B cell (primary cell): ENCODE data around the gene FMNL1. TPM values are rescaled to one million over a fixed set of nuclear protein-coding genes. Genes with fewer than 3 reads are reported as not detected.

Source experiments
- ATAC-seq: fragments of 200-7000 bp; cut with Tn5 transposase; one replicate; pipeline ENCODE4 v1.10.0; 2021; ENCODE audit warnings: low read depth, mild to moderate bottlenecking, moderate number of reproducible peaks, moderate library complexity
- CTCF ChIA-PET: fragments of 350-600 bp; sonication (Branson Sonifier 250); formaldehyde crosslinking; loops from one replicate; lab custom pipeline; 2021; ENCODE audit warnings: antibody characterized with exemption, inconsistent platforms; lab: Charles Lee
- POLR2A ChIA-PET: fragments of 350-600 bp; sonication (Branson Sonifier 250); formaldehyde crosslinking; loops from one replicate; lab custom pipeline; 2021; ENCODE audit warnings: antibody characterized with exemption; lab: Charles Lee
- DNase-seq: peaks from one replicate; pipeline ENCODE4 v3.0.0; 2013
- H2AFZ ChIP-seq: 2 replicates; pipeline ENCODE4 v1.6.1; 2012; ENCODE audit warnings: mild to moderate bottlenecking, low read depth, low read length; ENCODE audit not compliant: insufficient read depth, poor library complexity, severe bottlenecking
- H3K27ac ChIP-seq, 2 donors: 1 replicate in 1 of 2; 2 replicates in 1 of 2; pipeline ENCODE4 v1.5.1; 2012 to 2013; ENCODE audit warnings: low read length in 2 of 2, mild to moderate bottlenecking in 2 of 2, moderate library complexity in 1 of 2
- H3K27me3 ChIP-seq, 4 experiments: fragments of 200-600 bp in 1 of 4; sonication (generic) in 1 of 4; replicated peaks in 1 of 4; 1 replicate in 2 of 4; 2 replicates in 2 of 4; pipeline versions ENCODE4 v1.6.1 to v1.7.0; 2013 to 2016; ENCODE audit warnings: low read length in 3 of 4, mild to moderate bottlenecking in 2 of 4, mixed read lengths in 1 of 4, moderate library complexity in 1 of 4; ENCODE audit not compliant: insufficient read depth in 4 of 4, control insufficient read depth in 3 of 4; ENCODE audit errors: control extremely low read depth in 1 of 4
- H3K36me3 ChIP-seq, 2 experiments: replicated peaks in 1 of 2; 1 replicate in 1 of 2; 2 replicates in 1 of 2; pipeline versions ENCODE4 v1.6.1 to v1.7.1; 2013; ENCODE audit warnings: low read length in 1 of 2; ENCODE audit not compliant: insufficient read depth in 2 of 2, control insufficient read depth in 1 of 2; ENCODE audit errors: control extremely low read depth in 1 of 2, extremely low read depth in 1 of 2
- H3K4me1 ChIP-seq, 2 donors: fragments of 200-600 bp in 1 of 2; sonication (generic) in 1 of 2; 1 replicate in 1 of 2; 2 replicates in 1 of 2; pipeline versions ENCODE4 v1.5.1 to v1.6.1; 2013 to 2017; ENCODE audit warnings: low read length in 2 of 2; ENCODE audit not compliant: control insufficient read depth in 2 of 2, insufficient read depth in 2 of 2
- H3K4me2 ChIP-seq: replicated peaks from 2 replicates; pipeline ENCODE3; 2012; ENCODE audit warnings: mild to moderate bottlenecking, low read depth, low read length; ENCODE audit not compliant: poor library complexity, severe bottlenecking
- H3K4me3 ChIP-seq, 5 experiments: fragments of 200-600 bp in 1 of 5; sonication (generic) in 1 of 5; 1 replicate in 3 of 5; 2 replicates in 2 of 5; pipeline versions ENCODE4 v1.5.1 to v1.7.0; 2011 to 2016; ENCODE audit warnings: low read length in 4 of 5, mild to moderate bottlenecking in 4 of 5, low read depth in 2 of 5, control low read depth in 1 of 5, moderate library complexity in 1 of 5; ENCODE audit not compliant: insufficient read depth in 1 of 5; ENCODE audit errors: control extremely low read depth in 1 of 5, extremely low read depth in 1 of 5
- H3K79me2 ChIP-seq: fragments of 200-600 bp; sonication (generic); one replicate; pipeline ENCODE4 v1.6.0; 2016; ENCODE audit warnings: low read length; ENCODE audit not compliant: control insufficient read depth, insufficient read depth
- H3K9ac ChIP-seq: fragments of 200-600 bp; sonication (generic); 2 replicates; pipeline ENCODE4 v1.6.1; 2017; ENCODE audit warnings: mild to moderate bottlenecking, low read length, moderate library complexity
- H3K9me3 ChIP-seq, 3 donors: one replicate each; pipeline versions ENCODE4 v1.6.1 to v1.7.1; 2013; ENCODE audit warnings: low read length in 2 of 3; ENCODE audit not compliant: control insufficient read depth in 2 of 3, insufficient read depth in 1 of 3; ENCODE audit errors: control extremely low read depth in 1 of 3
- H4K20me1 ChIP-seq: 2 replicates; pipeline ENCODE4 v1.6.0; 2012; ENCODE audit warnings: mild to moderate bottlenecking, low read length; ENCODE audit not compliant: insufficient read depth, control insufficient read depth, poor library complexity, severe bottlenecking
- H3K27ac Mint-ChIP-seq: one replicate; pipeline ENCODE4 v1.8.0; 2021; ENCODE audit warnings: mixed read lengths
- H3K27me3 Mint-ChIP-seq: one replicate; pipeline ENCODE4 v1.8.0; 2021; ENCODE audit warnings: mixed read lengths
- H3K4me1 Mint-ChIP-seq: one replicate; pipeline ENCODE4 v1.8.0; 2021; ENCODE audit warnings: mixed read lengths
- H3K4me3 Mint-ChIP-seq: one replicate; pipeline ENCODE4 v1.8.0; 2021; ENCODE audit warnings: mixed read lengths
- H3K9me3 Mint-ChIP-seq: one replicate; pipeline ENCODE4 v1.8.0; 2022; ENCODE audit warnings: mixed read lengths; ENCODE audit not compliant: insufficient read depth
- EZH2 ChIP-seq: IDR thresholded peaks from 2 replicates; pipeline ENCODE4 v1.6.1; 2012; ENCODE audit warnings: borderline replicate concordance, low read depth, mild to moderate bottlenecking, moderate library complexity, low read length; ENCODE audit not compliant: insufficient read depth, poor library complexity, severe bottlenecking
- WGBS: methylation state at CpG from one replicate; pipeline ENCODE4 v1.1.5; 2013; ENCODE audit warnings: missing lambda C conversion rate; ENCODE audit not compliant: insufficient coverage; 5-methylcytosine and 5-hydroxymethylcytosine counted together
- intact Hi-C: fragments of 100-400 bp; cut with micrococcal nuclease; formaldehyde crosslinking; loops from one replicate; pipeline ENCODE4 v1.10.0; 2022
- polyA plus RNA-seq: library from polyadenylated mRNA; depleted of rRNA; stranded (reverse); fragments of >200 nt; gene quantifications from 2 replicates; pipeline ENCODE4 v1.2.3, GENCODE V29; 2012
- total RNA-seq, 2 donors: library from RNA; stranded (reverse); fragments of 120-200 nt in 1 of 2; gene quantifications; 1 replicate in 1 of 2; 2 replicates in 1 of 2; pipeline versions ENCODE4 v1.2.3 to v1.2.4, GENCODE V29; 2013 to 2022
- TF ChIP-seq, protein P1 (sequence below): fragments of 200-600 bp; IDR thresholded peaks from one replicate; pipeline ENCODE4 v1.8.0; 2022; ENCODE audit warnings: antibody characterized with exemption, mild to moderate bottlenecking

The FMNL1 gene
- total and polyA plus RNA-seq, 2 donors (not counting 1 experiment from before 2014, with no cell fraction given), result 386 to 663 TPM

DNA sequence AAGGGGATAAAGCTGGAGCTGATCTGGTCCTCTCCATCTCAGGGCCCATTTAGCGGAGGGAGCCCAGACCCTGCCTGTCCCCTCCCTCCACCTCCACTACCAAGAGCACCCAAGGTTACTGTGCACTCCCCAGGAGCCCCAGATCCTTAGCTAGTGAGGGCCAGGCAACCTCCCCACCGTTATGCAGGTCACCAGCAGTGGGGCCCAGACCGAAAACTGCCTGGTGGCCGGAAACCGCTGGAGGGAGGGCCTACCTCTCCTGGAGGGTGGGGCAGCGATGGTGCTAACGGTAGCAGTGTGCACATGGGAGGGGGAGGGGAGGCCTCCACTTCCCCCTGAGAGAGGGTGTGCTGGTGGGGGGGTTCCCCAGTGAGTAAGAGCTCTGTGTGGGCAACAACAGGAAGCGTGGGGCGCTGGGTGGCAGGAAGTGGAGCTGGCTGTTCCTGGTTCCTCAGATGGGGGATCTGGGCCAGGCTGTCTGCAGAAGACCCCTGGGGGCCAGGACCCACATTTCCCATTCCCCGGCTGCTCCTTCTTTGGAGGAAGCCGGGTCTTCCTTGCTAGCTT, 4.4 kb downstream of the FMNL1 start:
- H4K20me1 ChIP-seq, result peaks cover 8% of the 10 kb centered on the region
- no peak for TF ChIP-seq EZH2
- TF ChIP-seq, protein P1, sequence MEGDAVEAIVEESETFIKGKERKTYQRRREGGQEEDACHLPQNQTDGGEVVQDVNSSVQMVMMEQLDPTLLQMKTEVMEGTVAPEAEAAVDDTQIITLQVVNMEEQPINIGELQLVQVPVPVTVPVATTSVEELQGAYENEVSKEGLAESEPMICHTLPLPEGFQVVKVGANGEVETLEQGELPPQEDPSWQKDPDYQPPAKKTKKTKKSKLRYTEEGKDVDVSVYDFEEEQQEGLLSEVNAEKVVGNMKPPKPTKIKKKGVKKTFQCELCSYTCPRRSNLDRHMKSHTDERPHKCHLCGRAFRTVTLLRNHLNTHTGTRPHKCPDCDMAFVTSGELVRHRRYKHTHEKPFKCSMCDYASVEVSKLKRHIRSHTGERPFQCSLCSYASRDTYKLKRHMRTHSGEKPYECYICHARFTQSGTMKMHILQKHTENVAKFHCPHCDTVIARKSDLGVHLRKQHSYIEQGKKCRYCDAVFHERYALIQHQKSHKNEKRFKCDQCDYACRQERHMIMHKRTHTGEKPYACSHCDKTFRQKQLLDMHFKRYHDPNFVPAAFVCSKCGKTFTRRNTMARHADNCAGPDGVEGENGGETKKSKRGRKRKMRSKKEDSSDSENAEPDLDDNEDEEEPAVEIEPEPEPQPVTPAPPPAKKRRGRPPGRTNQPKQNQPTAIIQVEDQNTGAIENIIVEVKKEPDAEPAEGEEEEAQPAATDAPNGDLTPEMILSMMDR, result no peak
- Mint-ChIP-seq H3K27ac (peak overlapping the region; percentile 99), H3K4me1 (peaks cover 77% of the 10 kb centered on the region), H3K9me3 (no peaks in the 10 kb centered on the region), H3K4me3 (peak overlapping the region; percentile 100), H3K27me3 (no peaks in the 10 kb centered on the region)
- peak overlapping the region; percentile 99 to 100 for H3K27ac ChIP-seq
- H3K27me3 ChIP-seq, result no peaks in the 10 kb centered on the region
- ChIA-PET CTCF (interaction anchor here (0.7 to 15.7 kb wide), 14 partner anchors 10 to 186 kb away, joined by 3 to 737 read pairs (median 4); partner anchors contain the start of genes ACBD4, HEXIM1 and MAP3K14), POLR2A (interaction anchor here (0.6 to 3.0 kb wide), 14 partner anchors 8 to 327 kb away, joined by 3 to 51 read pairs (median 4); partner anchors contain the start of genes ACBD4, EFTUD2, HEXIM1 and HEXIM2)
- ATAC-seq (peak; percentile 64), DNase-seq (peak; percentile 95)
- no peaks in the 10 kb centered on the region for H3K9me3 ChIP-seq
- H3K79me2 ChIP-seq, result peaks cover 92% of the 10 kb centered on the region
- intact Hi-C loops, result loop anchor here (1.0 kb wide), 1 partner anchor 9 kb away; no protein-coding TSS in a partner anchor
- H3K9ac ChIP-seq, result peak overlapping the region; percentile 97
- H3K4me1 ChIP-seq, result peaks cover 75 to 85% of the 10 kb centered on the region in 2 donors
- peak overlapping the region; percentile 85 to 96 (median 90) for H3K4me3 ChIP-seq
- H3K36me3 ChIP-seq, result peaks cover 0 to 7% of the 10 kb centered on the region in 2 experiments
- peak overlapping the region; percentile 92 for H3K4me2 ChIP-seq
- 0% methylated on average over 6 of the region's 11 CpGs for WGBS
- H2AFZ ChIP-seq, result no peak overlapping the region

GRCh38 chr17:45226576-45226975, 4.9 kb downstream of the FMNL1 start:
- intact Hi-C loops, result loop anchor here (1.0 kb wide), 1 partner anchor 9 kb away; no protein-coding TSS in a partner anchor
- TF ChIP-seq EZH2, result no peak
- TF ChIP-seq, protein P1, result no peak
- ATAC-seq (no peak), DNase-seq (no peak)
- Histone ChIP-seq H3K4me2 (peak overlapping the region; percentile 92), H3K27ac (peak overlapping the region; percentile 99 to 100), H3K27me3 (no peaks in the 10 kb centered on the region), H3K4me3 (peak overlapping the region; percentile 85 to 96 (median 90)), H3K9me3 (no peaks in the 10 kb centered on the region), H4K20me1 (peaks cover 13% of the 10 kb centered on the region), H3K9ac (peak overlapping the region; percentile 97), H3K36me3 (peaks cover 0 to 12% of the 10 kb centered on the region in 2 experiments), H3K79me2 (peaks cover 98% of the 10 kb centered on the region), H3K4me1 (peaks cover 78 to 88% of the 10 kb centered on the region in 2 donors), H2AFZ (no peak overlapping the region)
- ChIA-PET POLR2A (interaction anchor here (0.6 to 3.0 kb wide), 13 partner anchors 8 to 327 kb away, joined by 3 to 51 read pairs (median 4); partner anchors contain the start of genes ACBD4, EFTUD2, HEXIM1 and HEXIM2), CTCF (interaction anchor here (0.7 to 15.7 kb wide), 12 partner anchors 11 to 186 kb away, joined by 3 to 737 read pairs (median 4); partner anchors contain the start of genes ACBD4, HEXIM1 and MAP3K14)
- 14% methylated on average over 3 of the region's 3 CpGs for WGBS
- Mint-ChIP-seq H3K27me3 (no peaks in the 10 kb centered on the region), H3K27ac (peak overlapping the region; percentile 99), H3K9me3 (no peaks in the 10 kb centered on the region), H3K4me1 (peaks cover 83% of the 10 kb centered on the region), H3K4me3 (peak overlapping the region; percentile 100)
